ENCODE results near the gene SEC24D.

SEC24D gene

DNA sequence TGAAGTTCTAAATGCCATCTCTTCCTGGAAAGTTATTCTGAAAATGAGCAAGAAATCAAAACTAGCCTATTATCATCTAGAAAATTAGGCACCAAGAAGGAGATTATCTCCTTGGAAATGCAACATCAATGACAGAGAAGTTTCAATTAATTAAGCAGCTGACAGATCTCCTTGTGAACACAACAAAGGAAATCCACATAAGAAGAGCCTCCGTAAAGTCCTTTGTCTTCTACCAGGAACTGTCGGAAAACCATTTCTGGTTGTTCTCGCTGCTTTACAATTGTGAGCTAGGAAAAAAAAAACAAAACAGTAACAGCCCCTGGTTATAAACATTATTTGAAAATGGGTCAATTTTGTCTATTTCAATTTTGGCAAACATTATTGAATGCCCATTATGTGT, 112.6 kb downstream of the SEC24D start:
- DNase-seq (ENCODE audit: low read depth), result no peak
- no peak overlapping the region for H3K4me3 ChIP-seq (ENCODE audit: control insufficient read depth, low read depth, low read length)
- TF ChIP-seq CTCF (IDR thresholded peaks at IDR 0.05; ENCODE audit: control insufficient read depth, insufficient read depth, low read depth, low read length, missing control alignments), result no peak

DNA sequence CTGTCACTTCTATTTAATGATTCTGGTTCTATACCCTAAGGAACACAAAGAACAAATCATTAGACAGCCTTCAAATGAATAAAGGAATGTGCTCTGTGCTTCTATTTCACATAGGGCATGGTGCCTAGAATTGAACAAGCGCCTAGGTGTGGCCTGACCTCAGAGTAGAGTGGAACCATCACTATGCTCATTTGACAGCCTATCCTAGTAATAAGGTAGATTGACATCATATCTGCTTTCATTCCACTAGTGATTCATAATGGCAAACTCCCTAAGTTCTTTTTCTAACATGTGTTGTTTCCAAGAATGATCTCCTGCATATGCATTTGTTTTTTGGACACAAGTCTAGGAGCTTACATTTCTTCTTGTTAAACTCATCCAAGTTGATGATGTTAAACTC, 114.2 kb downstream of the SEC24D start:
- TF ChIP-seq CTCF (IDR thresholded peaks at IDR 0.05; ENCODE audit: control insufficient read depth, insufficient read depth, low read depth, low read length, missing control alignments), result no peak
- no peak for DNase-seq (ENCODE audit: low read depth)
- H3K4me3 ChIP-seq (ENCODE audit: control insufficient read depth, low read depth, low read length), result no peak overlapping the region

GRCh38 chr4:118718511-118719170, 117.3 kb downstream of the SEC24D start:
- no peak for DNase-seq (ENCODE audit: low read depth)
- no peak for TF ChIP-seq CTCF (IDR thresholded peaks at IDR 0.05; ENCODE audit: control insufficient read depth, insufficient read depth, low read depth, low read length, missing control alignments)
- H3K4me3 ChIP-seq (ENCODE audit: control insufficient read depth, low read depth, low read length), result no peak overlapping the region

DNA sequence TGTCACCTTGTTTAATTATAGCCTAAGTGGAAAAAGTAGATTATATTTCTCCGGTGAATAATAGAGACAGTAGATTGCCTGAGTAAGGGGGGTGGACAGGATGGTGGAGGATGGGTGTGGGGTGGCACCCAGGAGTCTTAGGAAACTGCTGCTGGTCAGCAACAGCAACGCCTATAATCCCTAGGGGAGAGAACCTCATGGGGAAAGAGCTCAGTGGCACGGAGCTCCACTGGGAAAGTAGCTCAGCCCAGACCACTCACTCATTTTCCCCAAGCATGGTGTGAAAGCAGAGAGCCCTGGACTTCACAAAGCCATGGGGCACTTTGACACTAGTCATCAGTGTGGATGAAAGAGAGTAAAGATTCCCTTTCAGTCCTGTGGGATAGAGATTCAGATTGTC, 119.6 kb downstream of the SEC24D start:
- no peak for TF ChIP-seq CTCF (IDR thresholded peaks at IDR 0.05; ENCODE audit: control insufficient read depth, insufficient read depth, low read depth, low read length, missing control alignments)
- DNase-seq (ENCODE audit: low read depth), result no peak
- no peak overlapping the region for H3K4me3 ChIP-seq (ENCODE audit: control insufficient read depth, low read depth, low read length)

- TF ChIP-seq CTCF (IDR thresholded peaks at IDR 0.05; ENCODE audit: control insufficient read depth, insufficient read depth, low read depth, low read length, missing control alignments), result no peak
- no peak overlapping the region for H3K4me3 ChIP-seq (ENCODE audit: control insufficient read depth, low read depth, low read length)
- no peak for DNase-seq (ENCODE audit: low read depth)
Measured at GRCh38 chr4:118714682-118715081, 121.2 kb downstream of the SEC24D start.

DNA sequence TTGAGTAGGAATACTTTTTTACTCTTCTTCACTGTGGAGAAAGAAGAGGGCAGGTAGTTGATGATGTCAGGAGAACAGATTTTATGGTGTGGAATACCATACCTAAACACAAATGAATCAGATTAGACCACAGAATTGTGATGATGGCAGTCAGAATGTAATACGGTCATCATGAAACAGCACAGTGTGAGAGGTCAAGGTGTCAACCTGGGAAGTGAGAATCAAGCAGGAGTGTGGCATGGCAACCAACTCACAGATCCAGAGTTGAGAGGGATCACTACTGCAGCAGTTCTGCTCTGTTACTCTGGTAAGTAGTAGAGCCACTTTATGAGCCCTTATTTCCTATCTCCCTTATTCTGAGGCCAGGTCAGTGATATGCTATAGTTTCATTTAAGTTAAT, 123.1 kb downstream of the SEC24D start:
- DNase-seq (ENCODE audit: low read depth), result no peak
- no peak for TF ChIP-seq CTCF (IDR thresholded peaks at IDR 0.05; ENCODE audit: control insufficient read depth, insufficient read depth, low read depth, low read length, missing control alignments)
- H3K4me3 ChIP-seq (ENCODE audit: control insufficient read depth, low read depth, low read length), result no peak overlapping the region

DNA sequence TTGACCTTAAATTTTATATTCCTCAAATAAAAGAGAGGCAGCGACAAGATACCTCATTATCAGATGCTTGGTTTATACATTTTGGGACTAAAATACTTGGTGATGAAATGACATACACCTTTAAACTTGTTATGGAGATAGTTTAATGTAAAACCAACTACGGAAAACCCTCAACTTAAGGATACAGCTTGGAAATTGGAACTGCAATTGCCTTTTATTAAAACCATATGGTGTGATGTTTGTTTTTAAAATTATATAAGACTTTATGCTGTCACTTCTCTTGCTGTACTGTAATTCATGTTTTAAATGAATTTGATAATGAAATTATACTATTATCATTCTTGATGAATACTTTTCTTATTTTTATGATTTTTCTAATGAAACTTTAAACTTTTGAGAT, 124.9 kb downstream of the SEC24D start:
- DNase-seq (ENCODE audit: low read depth), result no peak
- TF ChIP-seq CTCF (IDR thresholded peaks at IDR 0.05; ENCODE audit: control insufficient read depth, insufficient read depth, low read depth, low read length, missing control alignments), result no peak
- no peak overlapping the region for H3K4me3 ChIP-seq (ENCODE audit: control insufficient read depth, low read depth, low read length)
